NCI-H510A treated with DMSO at 0.1 percent for 48 hours (cell line): ENCODE measurements around the gene PDGFRA.
"Not testable (repeated sequence)": the region's sequence is repeated elsewhere in the genome, so short reads cannot be mapped to it uniquely, and the experiment has no call there.

Experiments
- DNase-seq: peaks from one replicate; lab custom pipeline; 2025; lab: John Stamatoyannopoulos, UW

The PDGFRA gene

GRCh38 chr4:54320826-54321685 is 92.0 kb downstream of the PDGFRA start:
- DNase-seq: no peak

GRCh38 chr4:54322818-54323417 is 93.8 kb downstream of the PDGFRA start:
- peak; percentile 93 for DNase-seq

GRCh38 chr4:54330896-54331295 is 101.8 kb downstream of the PDGFRA start:
- no peak for DNase-seq

GRCh38 chr4:54332542-54332941 is 103.4 kb downstream of the PDGFRA start:
- DNase-seq: no peak

- no peak for DNase-seq
Observed at GRCh38 chr4:54333657-54334056, 104.6 kb downstream of the PDGFRA start.

- DNase-seq: not testable (repeated sequence)
Observed at GRCh38 chr4:54334769-54335168, 105.7 kb downstream of the PDGFRA start.

GRCh38 chr4:54337009-54337408 is 107.9 kb downstream of the PDGFRA start:
- DNase-seq: no peak

- DNase-seq: not testable (repeated sequence)
Observed at GRCh38 chr4:54342067-54342466, 113.0 kb downstream of the PDGFRA start.
